ENCODE measurements around the gene GALK2. TPM values are rescaled to one million over a fixed set of nuclear protein-coding genes. Genes with fewer than 3 reads are reported as not detected.
"Not testable (repeated sequence)": the region's sequence is repeated elsewhere in the genome, so short reads cannot be mapped to it uniquely, and the experiment has no call there.

The GALK2 gene
- total RNA-seq, 1 experiment from 2014 or later, result 25.0 TPM

DNA sequence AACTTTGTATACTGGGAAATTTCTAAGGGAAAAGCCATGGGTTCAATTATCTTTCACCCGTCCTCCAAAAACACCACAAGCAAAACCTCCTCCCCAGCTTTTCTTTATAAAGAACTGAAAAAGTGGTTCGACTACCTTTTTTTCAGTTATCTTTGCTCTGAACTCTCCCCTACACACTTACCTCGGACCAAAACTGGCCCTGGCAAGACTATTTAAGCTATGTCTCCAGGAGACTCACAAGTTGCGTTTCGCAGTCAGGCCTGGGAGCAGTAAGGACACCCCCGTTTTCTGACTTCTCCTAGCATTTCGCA is 15.3 kb upstream of the GALK2 start:
- no peak for DNase-seq
- no peaks in the 10 kb centered on the region for H3K9me3 ChIP-seq
- H3K27me3 ChIP-seq, result no peaks in the 10 kb centered on the region
- H3K4me3 ChIP-seq, result peak overlapping the region; percentile 93
- peaks cover 17% of the 10 kb centered on the region for H3K36me3 ChIP-seq

DNA sequence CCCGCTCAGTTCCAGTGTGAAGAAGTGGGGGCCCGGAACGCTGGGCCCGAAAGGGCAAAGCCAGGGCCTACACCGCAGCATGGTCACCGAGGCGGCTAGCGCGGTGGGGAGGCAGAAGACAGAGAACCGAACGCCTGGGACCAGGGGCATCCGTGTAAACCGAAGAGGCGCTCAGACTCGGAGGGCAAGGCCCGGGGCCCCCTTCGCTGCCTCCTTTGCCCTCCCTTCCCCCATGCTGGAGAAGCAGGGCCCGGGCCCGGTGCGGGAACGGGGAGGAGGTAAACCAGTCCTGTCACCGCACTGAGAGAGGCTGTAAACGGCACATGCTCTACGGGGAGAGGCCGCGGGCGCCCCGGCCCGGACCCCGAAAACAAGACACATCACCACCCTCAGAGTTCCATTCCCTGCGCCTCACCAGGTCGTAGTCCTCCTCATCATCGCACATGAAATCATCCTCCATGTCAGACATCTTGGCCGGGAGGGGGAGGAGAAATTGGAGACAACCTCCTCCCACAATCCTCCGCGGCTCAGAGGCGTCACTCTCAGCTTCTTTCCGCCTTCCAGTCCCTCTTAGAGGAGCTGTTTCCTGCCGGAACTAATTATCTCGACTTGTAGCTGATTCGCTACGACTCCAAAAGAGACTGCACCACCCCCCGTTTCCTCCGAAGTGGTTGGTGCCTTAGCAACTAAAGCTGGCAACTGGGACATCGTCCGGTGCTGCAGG is 14.8 kb upstream of the GALK2 start, which contains the start of gene COPS2:
Gene COPS2, minus strand, starts transcription at position 490 of the 724 bp plus-strand sequence. Its CDS starts 21 bp downstream, at position 469.
- peak; percentile 94 for DNase-seq
- H3K27me3 ChIP-seq, result no peaks in the 10 kb centered on the region
- H3K4me3 ChIP-seq, result peak within 1 kb of the TSS; percentile 93
- peaks cover 17% of the 10 kb centered on the region for H3K36me3 ChIP-seq
- H3K9me3 ChIP-seq, result no peaks in the 10 kb centered on the region

DNA sequence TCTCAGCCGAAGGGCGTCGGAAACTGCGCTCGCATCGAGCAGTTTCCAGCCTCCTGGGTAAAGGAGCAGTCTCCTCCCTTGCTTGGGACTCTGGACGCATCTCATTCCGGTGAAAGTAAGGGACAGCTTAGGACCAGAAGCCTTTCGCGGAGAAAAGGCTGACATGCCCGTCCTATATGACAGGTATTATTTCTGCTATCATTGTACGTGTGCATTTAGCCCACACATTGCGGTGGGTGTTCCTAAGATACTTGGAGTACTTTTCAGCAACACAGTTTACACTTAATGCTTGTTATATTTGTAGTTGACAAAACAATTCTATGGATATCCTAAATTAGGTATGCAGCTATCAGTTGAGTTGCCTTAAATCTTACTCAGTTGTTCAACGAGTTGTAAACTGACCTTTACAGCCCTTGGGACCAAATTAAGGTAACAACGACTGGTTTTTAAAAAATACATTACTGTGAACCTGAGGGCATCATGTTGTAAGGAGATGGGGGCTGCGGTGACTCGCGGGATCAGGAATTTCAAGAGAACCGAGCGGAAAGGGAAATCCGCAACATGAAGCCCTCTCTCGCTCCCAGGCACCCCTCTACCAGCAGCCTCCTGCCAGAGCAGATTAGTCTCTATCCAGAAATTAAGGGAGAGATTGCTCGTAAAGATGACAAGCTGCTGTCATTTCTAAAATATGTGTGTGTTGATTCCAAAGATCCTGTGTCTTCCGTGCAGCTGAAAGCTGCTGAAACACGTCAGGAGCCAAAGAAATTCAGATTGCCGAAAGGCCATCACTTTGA is 14.0 kb upstream of the GALK2 start:
- no peak for DNase-seq
- Histone ChIP-seq H3K9me3 (no peaks in the 10 kb centered on the region), H3K27me3 (no peaks in the 10 kb centered on the region), H3K36me3 (peaks cover 9% of the 10 kb centered on the region), H3K4me3 (peak overlapping the region; percentile 93)

DNA sequence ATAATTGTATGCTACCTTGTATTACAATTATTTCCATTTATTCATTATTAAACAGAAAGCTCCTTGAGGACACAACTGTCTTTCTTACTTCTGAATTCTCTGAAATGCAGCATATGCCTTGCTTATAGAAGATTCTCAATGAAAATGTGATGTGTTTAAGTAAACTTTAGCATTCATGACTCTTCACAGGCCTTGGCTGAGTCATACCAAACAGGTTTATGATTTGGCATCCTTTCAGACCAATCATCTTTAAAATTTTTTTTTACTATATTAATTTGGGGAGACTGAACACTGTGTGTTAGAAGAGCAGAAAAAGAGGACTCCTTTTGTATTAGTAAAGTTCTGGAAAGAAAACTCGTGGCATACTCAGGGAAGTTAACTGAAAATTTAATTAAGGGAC is 6.4 kb upstream of the GALK2 start:
- Histone ChIP-seq H3K27me3 (no peaks in the 10 kb centered on the region), H3K36me3 (peaks cover 6% of the 10 kb centered on the region; the same call in 1 of the 2 replicates), H3K4me3 (no peak overlapping the region), H3K9me3 (0 out of 2 replicates have a peak, but pooled peaks cover 3% of the 10 kb centered on the region)
- no peak for DNase-seq

DNA sequence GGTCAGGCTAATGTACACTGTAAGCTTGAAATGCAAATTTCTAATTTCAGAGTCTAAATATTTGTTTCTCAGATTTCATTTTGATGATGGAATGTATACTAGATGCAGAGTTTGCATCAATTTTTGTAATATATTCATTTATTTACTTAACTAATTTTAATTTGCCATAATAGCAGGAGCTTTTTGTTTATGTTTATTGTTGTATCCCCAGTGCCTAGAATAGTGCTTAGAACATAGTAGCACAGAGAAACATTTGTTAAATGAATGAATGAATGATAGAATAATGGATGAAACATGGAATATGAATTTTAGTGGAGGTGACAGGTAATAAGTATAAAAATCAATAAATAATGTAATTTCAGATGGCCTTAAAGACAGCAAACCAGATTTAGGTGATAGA is 5.2 kb upstream of the GALK2 start:
- no peak overlapping the region for H3K4me3 ChIP-seq

DNA sequence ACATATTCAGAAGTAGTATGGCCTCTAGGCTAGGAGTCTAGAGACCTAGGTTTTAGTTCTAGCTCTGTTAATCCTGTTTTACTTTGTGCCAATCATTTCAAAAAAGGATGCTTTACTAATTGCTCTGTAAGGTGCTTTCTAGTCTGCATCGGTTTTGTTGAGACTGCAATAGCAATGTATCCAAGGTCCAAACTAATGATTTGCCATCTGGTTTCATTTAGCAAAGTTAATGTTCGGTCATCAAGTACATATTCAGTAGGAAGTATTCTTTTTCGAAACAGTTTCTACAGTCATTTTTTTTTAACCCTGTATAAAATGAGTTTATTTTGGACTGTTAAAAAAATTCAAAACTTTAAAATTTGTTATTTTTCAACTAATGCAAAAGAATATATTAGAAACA is 2.0 kb upstream of the GALK2 start:
- no peaks in the 10 kb centered on the region for H3K27me3 ChIP-seq
- no peaks in the 10 kb centered on the region for H3K36me3 ChIP-seq
- H3K4me3 ChIP-seq, result no peak overlapping the region
- no peak for DNase-seq
- 0 out of 2 replicates have a peak, but pooled peaks cover 3% of the 10 kb centered on the region for H3K9me3 ChIP-seq

More for the DNA sequence above, 5.2 kb upstream of the GALK2 start:
- no peak for DNase-seq
- 0 out of 2 replicates have a peak, but pooled peaks cover 3% of the 10 kb centered on the region for H3K9me3 ChIP-seq
- peaks cover 6% of the 10 kb centered on the region; the same call in 1 of the 2 replicates for H3K36me3 ChIP-seq
- no peaks in the 10 kb centered on the region for H3K27me3 ChIP-seq

DNA sequence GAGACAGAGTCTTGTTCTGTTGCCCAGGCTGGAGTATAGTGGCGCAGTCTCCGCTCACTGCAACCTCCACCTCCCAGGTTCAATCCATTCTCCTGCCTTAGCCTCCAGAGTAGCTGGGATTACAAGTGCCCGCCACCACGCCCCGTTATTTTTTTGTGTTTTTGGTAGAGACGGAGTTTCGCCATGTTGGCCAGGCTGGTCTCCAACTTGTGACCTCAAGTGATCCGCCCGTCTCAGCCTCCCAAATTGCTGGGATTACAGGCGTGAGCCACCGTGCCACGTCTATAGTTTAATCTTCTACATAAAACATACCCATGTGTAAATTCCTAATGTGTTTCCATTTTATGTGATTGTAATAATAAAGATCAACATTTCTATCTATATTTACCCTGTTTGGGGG is 1.7 kb downstream of the GALK2 start:
- Histone ChIP-seq H3K4me3 (peak overlapping the region; percentile 68), H3K9me3 (no peaks in the 10 kb centered on the region), H3K27me3 (no peaks in the 10 kb centered on the region), H3K36me3 (no peaks in the 10 kb centered on the region; the same call in 1 of the 2 replicates)
- DNase-seq, result no peak

DNA sequence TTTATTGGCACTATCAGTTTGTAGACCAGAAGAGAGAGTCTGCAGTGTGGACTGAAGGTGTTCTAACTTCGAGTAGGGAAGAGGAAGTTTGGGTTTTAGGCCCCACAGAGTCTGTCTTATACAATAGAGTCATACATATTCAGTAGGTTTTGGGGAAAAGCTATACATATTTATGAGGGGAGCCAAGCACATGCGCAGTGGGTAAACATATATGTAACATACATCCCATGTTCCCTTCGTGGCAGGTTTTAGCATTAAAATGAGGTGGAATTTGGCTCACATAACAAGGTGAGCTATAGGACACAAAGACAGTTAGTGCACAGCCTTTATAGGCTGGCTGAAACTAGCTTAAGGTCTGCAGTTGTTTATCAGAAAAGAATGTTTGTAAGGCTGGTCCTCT is 4.9 kb downstream of the GALK2 start:
- Histone ChIP-seq H3K27me3 (no peaks in the 10 kb centered on the region), H3K36me3 (no peaks in the 10 kb centered on the region; the same call in 1 of the 2 replicates), H3K4me3 (no peak overlapping the region), H3K9me3 (no peaks in the 10 kb centered on the region)
- no peak for DNase-seq

DNA sequence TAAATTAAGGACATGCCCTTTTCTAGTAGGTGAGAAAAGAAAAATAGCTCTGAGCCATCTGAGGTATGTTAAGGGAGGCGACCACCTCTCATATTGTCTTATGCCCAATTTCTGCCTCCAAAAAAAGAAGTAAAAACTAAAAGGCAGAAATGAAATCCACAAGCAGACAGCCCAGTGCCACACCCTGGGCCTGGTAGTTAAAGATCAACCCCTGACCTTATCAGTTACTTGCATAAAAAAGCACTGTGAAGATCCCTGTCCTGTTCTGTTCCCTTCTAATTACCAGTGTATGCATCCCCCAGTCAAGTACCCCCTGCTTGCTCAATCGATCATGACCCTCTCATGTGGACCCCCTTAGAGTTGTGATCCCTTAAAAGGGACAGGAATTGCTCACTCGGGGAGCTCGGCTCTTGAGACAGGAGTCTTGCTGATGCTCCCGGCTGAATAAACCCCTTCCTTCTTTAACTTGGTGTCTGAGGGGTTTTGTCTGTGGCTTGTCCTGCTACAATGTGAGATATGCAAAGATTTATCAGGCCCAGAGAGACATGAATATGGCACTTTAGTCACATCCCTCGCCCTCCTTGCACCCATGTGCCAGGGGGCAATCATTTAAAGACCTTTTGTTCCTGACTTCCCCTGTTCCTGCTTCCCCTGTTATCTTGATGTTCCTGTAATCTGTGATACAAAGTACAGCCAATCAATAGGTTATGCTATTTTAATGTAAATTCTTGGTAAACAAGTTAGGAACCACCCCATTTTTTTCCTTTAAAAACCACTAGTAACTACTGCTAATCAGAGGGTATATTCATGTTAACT is 5.7 kb downstream of the GALK2 start:
- not testable (repeated sequence) for H3K27me3 ChIP-seq, H3K9me3 ChIP-seq, H3K4me3 ChIP-seq, DNase-seq, H3K36me3 ChIP-seq

DNA sequence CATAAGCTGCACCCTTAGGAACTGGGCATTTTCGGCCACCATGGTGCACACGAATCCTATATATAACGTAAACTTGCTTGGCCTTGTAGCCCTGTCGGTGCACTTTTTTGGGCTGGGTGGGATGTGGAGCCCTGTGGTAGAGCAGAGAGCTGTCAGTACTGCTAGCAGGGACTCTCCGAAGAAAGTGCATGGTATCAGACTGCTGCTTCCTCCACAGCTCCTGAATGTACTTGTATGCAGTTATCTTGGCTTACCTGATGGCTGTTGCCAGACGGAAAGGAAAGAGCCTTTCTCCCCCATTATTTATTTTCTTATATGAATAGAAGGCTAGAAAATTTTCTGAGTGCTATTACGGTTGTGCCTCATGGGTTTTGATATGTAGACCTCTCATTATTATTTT is 8.4 kb downstream of the GALK2 start:
- Histone ChIP-seq H3K9me3 (no peaks in the 10 kb centered on the region), H3K36me3 (no peaks in the 10 kb centered on the region; the same call in 1 of the 2 replicates), H3K27me3 (no peaks in the 10 kb centered on the region), H3K4me3 (no peak overlapping the region)
- DNase-seq, result no peak

DNA sequence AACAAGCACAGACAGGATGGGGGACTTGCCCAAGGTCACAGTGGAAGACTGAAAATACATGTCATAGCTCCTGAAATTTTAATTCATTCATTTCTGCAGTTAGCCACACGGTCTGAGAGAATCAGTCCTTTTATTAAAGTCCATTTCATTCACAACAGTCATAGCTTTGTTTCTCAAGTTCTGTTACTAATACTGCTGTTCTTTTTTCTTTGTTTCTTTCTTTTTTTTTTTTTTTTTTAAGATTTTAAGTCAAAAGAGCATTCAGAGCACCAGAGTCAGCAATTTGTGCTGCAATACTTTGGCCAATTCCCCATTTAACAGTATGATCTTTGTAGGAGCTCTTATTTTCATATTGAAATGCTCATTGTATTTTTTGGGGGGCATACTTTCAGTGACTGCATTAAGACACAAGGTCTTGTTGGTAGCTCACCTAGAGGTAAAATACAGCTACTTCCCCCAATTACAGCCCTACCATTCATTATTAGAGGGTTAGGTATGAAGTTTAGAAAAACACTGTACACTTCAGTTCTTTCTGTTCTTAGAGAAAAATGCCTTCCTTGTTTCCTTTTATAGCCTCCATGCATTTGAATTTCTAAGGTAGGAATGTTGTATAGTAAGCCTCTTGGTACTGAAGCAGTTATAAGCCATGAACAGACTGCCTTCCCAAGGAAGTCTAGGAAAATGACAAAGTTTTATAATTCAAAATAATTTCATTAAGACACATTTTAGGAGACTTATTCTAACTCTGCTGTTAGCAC is 9.6 kb downstream of the GALK2 start:
- Histone ChIP-seq H3K9me3 (no peaks in the 10 kb centered on the region), H3K4me3 (no peak overlapping the region), H3K27me3 (no peaks in the 10 kb centered on the region), H3K36me3 (no peaks in the 10 kb centered on the region)
- no peak for DNase-seq

DNA sequence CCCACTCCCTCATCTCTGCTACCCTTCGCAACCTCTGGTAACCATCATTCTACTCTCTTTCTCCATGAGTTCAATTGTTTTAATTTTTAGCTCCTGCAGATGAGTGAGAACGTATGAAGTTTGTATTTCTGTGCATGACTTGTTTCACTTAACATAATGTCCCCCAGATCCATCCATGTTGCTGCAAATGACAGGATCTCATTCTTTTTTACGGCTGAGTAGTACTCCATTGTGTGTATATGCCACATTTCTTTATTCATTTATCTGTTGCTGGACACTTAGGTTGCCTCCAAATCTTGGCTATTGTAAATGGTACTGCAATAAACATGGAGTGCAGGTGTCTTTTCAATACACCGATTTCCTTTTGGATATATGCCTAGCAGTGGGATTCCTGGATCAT is 12.1 kb downstream of the GALK2 start:
- DNase-seq, result no peak
- H3K4me3 ChIP-seq, result no peak overlapping the region
- no peaks in the 10 kb centered on the region for H3K9me3 ChIP-seq
- H3K27me3 ChIP-seq, result no peaks in the 10 kb centered on the region
- H3K36me3 ChIP-seq, result peaks cover 4% of the 10 kb centered on the region; the same call in 1 of the 2 replicates

DNA sequence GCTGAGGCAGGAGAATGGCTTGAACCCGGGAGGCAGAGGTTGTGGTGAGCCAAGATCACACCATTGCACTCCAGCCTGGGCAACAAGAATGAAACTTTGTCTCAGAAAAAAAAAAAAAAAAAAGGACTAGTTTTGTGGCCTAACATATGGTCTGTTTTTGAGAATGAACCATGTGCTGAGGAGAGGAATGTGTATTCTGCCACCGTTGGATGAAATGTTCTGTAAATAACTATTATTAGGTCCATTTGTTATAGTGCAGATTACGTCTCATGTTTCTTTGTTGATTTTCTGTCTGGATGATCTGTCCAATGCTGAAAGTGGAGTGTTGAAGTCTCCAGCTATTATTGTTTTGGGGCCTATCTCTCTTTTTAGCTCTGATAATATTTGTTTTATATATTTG is 13.7 kb downstream of the GALK2 start:
- not testable (repeated sequence) for H3K4me3 ChIP-seq, H3K36me3 ChIP-seq, H3K27me3 ChIP-seq, DNase-seq, H3K9me3 ChIP-seq

DNA sequence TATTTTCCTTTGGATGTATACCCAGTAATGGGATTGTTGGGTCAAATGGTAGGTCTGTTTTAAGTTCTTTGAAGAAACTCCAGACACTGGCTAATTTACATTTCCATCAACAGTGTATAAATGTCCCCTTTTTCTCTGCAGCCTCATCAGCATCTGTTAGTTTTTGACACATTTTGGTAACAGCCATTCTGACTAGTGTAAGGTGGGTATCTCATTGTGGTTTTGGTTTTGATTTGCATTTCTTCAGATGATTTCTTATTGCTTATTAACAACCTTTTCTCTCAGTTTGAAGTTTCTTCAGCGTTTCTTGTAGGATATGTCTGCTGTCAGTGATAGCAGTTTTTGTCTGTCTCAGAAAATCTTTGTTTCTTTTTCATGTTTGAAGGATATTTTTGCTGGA is 15.4 kb downstream of the GALK2 start:
- no peak overlapping the region for H3K4me3 ChIP-seq
- peaks cover 4% of the 10 kb centered on the region; the same call in 1 of the 2 replicates for H3K36me3 ChIP-seq
- no peak for DNase-seq
- H3K27me3 ChIP-seq, result no peaks in the 10 kb centered on the region
- no peaks in the 10 kb centered on the region for H3K9me3 ChIP-seq

DNA sequence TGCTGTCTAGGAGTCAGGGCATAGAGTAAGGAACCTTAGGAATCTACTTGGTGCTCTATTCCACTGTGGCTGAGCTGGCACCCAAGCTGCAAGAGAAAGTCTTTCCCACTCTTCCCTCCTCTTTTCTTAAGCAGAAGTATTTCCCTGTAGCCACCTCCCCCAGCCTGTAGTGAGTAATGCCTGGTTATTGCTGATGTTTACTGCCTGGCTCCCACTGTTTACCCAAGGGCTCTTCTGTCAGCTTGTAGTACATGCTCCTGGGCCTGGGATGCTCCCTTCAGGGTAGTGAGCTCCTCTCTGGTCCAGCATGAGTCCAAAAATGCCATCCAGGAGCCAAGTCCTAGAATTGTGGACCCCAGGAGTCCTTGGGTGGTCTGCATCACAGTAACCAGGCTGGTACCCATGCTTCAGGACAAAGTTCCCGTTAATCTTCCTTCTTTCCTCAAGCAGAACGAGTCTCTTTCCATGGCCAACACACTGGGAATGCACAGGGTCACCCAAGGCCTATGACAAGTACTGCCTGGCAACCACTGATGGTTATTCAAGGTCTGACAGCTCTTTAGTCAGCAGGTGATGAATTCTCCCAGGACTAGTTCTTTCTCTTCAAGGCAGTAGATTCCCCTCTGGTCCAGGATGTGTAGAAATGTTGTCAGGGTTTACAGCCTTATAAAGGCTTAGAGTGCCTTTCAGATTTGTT is 17.6 kb downstream of the GALK2 start:
- no peak for DNase-seq

DNA sequence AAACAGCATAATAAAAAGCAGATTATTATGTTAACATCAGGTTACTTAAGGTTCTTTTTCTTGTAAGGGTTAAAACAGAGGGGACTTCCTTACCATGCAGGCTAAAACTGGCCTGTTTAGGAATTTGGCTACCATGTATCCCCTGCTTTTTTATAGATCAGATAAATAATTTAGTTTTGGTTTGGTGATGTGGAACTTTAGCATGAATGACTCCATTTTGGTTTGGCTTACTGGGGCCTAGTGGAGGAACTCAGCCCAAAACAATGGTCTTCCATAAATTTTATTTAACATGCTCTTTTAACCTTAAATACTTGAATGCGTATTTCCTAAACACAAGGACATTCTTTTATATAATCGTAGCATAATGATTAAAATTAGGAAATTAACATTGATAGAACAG is 18.9 kb downstream of the GALK2 start:
- Histone ChIP-seq H3K27me3 (no peaks in the 10 kb centered on the region), H3K4me3 (no peak overlapping the region), H3K36me3 (peaks cover 4% of the 10 kb centered on the region; the same call in 1 of the 2 replicates), H3K9me3 (no peaks in the 10 kb centered on the region)
- no peak for DNase-seq

More for the DNA sequence above, 17.6 kb downstream of the GALK2 start:
- Histone ChIP-seq H3K36me3 (peaks cover 4% of the 10 kb centered on the region; the same call in 1 of the 2 replicates), H3K27me3 (no peaks in the 10 kb centered on the region), H3K9me3 (no peaks in the 10 kb centered on the region), H3K4me3 (no peak overlapping the region)

Measured in MG63 (cell line).